H1 (cell line): Measurements from ENCODE around the gene ABLIM1. TPM values are rescaled to one million over a fixed set of nuclear protein-coding genes. Genes with fewer than 3 reads are reported as not detected.

Experiments used
- ASH2L ChIP-seq: fragments of 200-600, 300-600 bp; sonication (generic); IDR thresholded peaks from one replicate; pipeline ENCODE4 v1.7.1; 2017; ENCODE audit warnings: low read length
- BACH1 ChIP-seq: IDR thresholded peaks from 2 replicates; pipeline ENCODE4 v1.6.1; 2012; ENCODE audit warnings: low read length, improper control_type of control experiment
- RXRA ChIP-seq: IDR thresholded peaks from 2 replicates; pipeline ENCODE4 v1.6.1; 2011; ENCODE audit warnings: low read depth, mild to moderate bottlenecking, low read length, moderate library complexity; ENCODE audit not compliant: insufficient read depth
- polyA plus RNA-seq, 7 experiments: library from polyadenylated mRNA; depleted of rRNA in 3 of 7; stranded (reverse) in 5 of 7; unstranded in 2 of 7; fragments of >200 nt in 5 of 7; fragments of 200-250 nt in 2 of 7; gene quantifications; 1 replicate in 5 of 7; 2 replicates in 1 of 7; 4 replicates in 1 of 7; pipeline versions ENCODE4 v1.2.1 to v1.2.3, GENCODE V29; 2011 to 2013; ENCODE audit warnings: missing spikeins in 2 of 7, mixed read lengths in 2 of 7
- total RNA-seq: library from RNA; stranded (reverse); fragmentation: NEBNext Ultra II Directional; extraction: Animal tissue kit (Norgen Biotek cat#: 25700); gene quantifications from 2 replicates; pipeline ENCODE4 v1.2.1, GENCODE V29; 2021
- TF ChIP-seq, protein P1 (sequence below): fragments of 300-600 bp; sonication (generic); IDR thresholded peaks from 2 replicates; pipeline ENCODE4 v1.7.1; 2012; ENCODE audit warnings: low read length, moderate library complexity, mild to moderate bottlenecking, inconsistent platforms; ENCODE audit not compliant: insufficient replicate concordance

ABLIM1 gene
- total and polyA plus RNA-seq, 2 of the 8 experiments (the other 6 are each of a cell fraction or from before 2014, with no cell fraction given) = 51.2 to 51.7 TPM

DNA sequence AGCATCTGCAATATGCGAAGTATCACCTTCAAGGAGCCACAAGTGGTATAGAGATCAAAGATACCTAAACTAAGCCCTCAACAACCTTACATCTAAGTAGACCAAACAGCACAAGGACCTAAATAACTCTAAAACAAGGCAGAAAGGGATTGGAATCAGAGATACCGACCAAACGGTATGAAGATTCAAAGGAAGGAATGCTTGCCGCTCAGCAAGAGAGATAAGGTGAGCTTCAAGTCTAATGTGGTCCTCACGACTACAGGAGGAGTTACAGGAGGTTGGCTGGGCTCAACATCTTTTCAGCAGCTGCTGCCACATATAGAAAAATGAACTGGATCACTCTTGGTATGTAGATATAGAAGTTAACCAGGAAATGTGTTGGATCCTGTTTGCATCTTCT, 11.6 kb downstream of the ABLIM1 start (continued):
- TF ChIP-seq, protein P1, sequence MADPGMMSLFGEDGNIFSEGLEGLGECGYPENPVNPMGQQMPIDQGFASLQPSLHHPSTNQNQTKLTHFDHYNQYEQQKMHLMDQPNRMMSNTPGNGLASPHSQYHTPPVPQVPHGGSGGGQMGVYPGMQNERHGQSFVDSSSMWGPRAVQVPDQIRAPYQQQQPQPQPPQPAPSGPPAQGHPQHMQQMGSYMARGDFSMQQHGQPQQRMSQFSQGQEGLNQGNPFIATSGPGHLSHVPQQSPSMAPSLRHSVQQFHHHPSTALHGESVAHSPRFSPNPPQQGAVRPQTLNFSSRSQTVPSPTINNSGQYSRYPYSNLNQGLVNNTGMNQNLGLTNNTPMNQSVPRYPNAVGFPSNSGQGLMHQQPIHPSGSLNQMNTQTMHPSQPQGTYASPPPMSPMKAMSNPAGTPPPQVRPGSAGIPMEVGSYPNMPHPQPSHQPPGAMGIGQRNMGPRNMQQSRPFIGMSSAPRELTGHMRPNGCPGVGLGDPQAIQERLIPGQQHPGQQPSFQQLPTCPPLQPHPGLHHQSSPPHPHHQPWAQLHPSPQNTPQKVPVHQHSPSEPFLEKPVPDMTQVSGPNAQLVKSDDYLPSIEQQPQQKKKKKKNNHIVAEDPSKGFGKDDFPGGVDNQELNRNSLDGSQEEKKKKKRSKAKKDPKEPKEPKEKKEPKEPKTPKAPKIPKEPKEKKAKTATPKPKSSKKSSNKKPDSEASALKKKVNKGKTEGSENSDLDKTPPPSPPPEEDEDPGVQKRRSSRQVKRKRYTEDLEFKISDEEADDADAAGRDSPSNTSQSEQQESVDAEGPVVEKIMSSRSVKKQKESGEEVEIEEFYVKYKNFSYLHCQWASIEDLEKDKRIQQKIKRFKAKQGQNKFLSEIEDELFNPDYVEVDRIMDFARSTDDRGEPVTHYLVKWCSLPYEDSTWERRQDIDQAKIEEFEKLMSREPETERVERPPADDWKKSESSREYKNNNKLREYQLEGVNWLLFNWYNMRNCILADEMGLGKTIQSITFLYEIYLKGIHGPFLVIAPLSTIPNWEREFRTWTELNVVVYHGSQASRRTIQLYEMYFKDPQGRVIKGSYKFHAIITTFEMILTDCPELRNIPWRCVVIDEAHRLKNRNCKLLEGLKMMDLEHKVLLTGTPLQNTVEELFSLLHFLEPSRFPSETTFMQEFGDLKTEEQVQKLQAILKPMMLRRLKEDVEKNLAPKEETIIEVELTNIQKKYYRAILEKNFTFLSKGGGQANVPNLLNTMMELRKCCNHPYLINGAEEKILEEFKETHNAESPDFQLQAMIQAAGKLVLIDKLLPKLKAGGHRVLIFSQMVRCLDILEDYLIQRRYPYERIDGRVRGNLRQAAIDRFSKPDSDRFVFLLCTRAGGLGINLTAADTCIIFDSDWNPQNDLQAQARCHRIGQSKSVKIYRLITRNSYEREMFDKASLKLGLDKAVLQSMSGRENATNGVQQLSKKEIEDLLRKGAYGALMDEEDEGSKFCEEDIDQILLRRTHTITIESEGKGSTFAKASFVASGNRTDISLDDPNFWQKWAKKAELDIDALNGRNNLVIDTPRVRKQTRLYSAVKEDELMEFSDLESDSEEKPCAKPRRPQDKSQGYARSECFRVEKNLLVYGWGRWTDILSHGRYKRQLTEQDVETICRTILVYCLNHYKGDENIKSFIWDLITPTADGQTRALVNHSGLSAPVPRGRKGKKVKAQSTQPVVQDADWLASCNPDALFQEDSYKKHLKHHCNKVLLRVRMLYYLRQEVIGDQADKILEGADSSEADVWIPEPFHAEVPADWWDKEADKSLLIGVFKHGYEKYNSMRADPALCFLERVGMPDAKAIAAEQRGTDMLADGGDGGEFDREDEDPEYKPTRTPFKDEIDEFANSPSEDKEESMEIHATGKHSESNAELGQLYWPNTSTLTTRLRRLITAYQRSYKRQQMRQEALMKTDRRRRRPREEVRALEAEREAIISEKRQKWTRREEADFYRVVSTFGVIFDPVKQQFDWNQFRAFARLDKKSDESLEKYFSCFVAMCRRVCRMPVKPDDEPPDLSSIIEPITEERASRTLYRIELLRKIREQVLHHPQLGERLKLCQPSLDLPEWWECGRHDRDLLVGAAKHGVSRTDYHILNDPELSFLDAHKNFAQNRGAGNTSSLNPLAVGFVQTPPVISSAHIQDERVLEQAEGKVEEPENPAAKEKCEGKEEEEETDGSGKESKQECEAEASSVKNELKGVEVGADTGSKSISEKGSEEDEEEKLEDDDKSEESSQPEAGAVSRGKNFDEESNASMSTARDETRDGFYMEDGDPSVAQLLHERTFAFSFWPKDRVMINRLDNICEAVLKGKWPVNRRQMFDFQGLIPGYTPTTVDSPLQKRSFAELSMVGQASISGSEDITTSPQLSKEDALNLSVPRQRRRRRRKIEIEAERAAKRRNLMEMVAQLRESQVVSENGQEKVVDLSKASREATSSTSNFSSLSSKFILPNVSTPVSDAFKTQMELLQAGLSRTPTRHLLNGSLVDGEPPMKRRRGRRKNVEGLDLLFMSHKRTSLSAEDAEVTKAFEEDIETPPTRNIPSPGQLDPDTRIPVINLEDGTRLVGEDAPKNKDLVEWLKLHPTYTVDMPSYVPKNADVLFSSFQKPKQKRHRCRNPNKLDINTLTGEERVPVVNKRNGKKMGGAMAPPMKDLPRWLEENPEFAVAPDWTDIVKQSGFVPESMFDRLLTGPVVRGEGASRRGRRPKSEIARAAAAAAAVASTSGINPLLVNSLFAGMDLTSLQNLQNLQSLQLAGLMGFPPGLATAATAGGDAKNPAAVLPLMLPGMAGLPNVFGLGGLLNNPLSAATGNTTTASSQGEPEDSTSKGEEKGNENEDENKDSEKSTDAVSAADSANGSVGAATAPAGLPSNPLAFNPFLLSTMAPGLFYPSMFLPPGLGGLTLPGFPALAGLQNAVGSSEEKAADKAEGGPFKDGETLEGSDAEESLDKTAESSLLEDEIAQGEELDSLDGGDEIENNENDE = no peak
- no peak for TF ChIP-seq RXRA
- no peak for TF ChIP-seq BACH1
- TF ChIP-seq ASH2L = no peak
